ENCODE data around the gene SLC17A5.

DNA sequence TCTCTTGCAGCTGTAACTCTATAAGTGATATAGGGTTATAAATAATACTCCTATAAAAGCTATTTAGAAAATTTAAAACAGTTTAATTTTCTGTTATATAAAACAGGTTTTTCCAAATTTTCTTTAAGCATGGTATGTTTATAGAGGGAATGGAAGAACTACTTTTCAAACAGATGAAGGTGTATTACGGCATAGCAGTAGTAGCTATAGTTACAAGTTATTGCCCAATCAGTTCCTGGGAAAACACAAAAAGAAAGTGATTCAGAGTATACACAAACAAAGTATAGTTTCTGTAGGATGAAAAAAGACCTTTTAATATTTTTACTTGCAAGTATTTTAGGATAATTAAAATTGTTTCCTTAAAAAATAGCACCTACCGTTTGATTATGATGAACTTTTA is 9.8 kb downstream of the SLC17A5 start:
- TF ChIP-seq, protein P1, sequence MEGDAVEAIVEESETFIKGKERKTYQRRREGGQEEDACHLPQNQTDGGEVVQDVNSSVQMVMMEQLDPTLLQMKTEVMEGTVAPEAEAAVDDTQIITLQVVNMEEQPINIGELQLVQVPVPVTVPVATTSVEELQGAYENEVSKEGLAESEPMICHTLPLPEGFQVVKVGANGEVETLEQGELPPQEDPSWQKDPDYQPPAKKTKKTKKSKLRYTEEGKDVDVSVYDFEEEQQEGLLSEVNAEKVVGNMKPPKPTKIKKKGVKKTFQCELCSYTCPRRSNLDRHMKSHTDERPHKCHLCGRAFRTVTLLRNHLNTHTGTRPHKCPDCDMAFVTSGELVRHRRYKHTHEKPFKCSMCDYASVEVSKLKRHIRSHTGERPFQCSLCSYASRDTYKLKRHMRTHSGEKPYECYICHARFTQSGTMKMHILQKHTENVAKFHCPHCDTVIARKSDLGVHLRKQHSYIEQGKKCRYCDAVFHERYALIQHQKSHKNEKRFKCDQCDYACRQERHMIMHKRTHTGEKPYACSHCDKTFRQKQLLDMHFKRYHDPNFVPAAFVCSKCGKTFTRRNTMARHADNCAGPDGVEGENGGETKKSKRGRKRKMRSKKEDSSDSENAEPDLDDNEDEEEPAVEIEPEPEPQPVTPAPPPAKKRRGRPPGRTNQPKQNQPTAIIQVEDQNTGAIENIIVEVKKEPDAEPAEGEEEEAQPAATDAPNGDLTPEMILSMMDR (IDR thresholded peaks at IDR 0.05; ENCODE audit: borderline replicate concordance, extremely low read depth, low read length, poor library complexity, severe bottlenecking) = no peak
- TF ChIP-seq EZH2 (IDR thresholded peaks at IDR 0.05; ENCODE audit: borderline replicate concordance, low read depth, low read length, severe bottlenecking) = no peak
